ENCODE data around the gene HERPUD1. TPM values are rescaled to one million over a fixed set of nuclear protein-coding genes. Genes with fewer than 3 reads are reported as not detected.

The HERPUD1 gene
- total RNA-seq, 1 donor from 2014 or later: 97.7 TPM

DNA sequence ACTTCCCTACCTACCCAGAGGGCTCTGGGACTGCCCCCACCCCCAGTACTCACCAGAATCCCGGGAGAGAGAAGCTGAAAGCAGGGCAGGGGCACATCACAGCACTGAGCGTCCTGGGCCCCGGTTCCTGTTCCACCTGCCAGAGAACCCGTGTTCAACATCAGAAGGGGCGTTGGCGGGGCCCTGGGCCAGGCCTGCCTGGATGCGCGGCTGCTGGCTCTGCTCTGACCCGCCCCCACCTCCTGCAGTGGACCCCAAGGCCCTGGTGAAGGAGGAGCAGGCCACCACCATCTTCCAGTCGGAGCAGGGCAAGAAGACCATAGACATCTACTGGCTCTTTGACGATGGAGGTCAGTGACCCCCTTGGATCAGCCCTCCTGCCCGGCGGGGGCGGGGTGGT lies 39.2 kb upstream of the HERPUD1 start:
- intact Hi-C loops (cut with DNase I): no loop called here
- H3K9me3 ChIP-seq: no peaks in the 10 kb centered on the region
- no peak overlapping the region for H3K4me3 ChIP-seq
- TF ChIP-seq POLR2A (IDR thresholded peaks at IDR 0.05): no peak
- no peak for TF ChIP-seq POLR2AphosphoS5 (IDR thresholded peaks at IDR 0.05; ENCODE audit: insufficient read depth in 1 of 2, low read depth in 1 of 2)
- TF ChIP-seq CTCF (IDR thresholded peaks at IDR 0.05): no peak
- no peaks in the 10 kb centered on the region for H3K36me3 ChIP-seq
- no peak for DNase-seq (ENCODE audit: extremely low spot score in 2 of 2)
- no peaks in the 10 kb centered on the region for H3K27me3 ChIP-seq
- H3K27ac ChIP-seq: no peak overlapping the region
- no peaks in the 10 kb centered on the region for H3K4me1 ChIP-seq

DNA sequence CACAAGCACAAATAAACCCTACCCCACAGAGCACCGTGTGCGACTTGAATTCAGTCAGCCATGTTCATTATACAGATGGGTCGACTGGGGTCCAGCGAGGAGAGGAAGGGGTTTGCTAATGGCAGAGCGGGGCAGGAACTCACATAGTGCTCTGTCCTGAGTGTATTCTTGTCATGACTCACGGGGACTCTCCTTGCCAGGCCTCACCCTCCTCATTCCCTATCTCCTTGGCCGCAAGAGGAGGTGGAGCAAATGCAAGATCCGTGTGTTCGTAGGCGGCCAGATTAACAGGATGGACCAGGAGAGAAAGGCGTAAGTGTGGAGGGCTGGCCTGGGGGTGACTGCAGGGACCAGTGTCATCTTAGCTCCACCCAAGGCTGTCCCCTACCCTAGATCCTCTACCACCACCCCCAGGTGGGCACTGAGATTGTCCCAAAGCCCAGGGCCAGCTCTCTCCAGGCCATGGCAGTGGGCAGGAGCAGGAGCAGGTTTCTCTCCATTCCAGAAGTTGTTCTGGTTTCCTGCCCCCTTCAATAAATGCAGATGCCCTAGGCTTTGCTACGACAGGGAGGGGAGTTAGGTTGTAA lies 37.5 kb upstream of the HERPUD1 start:
- DNase-seq (ENCODE audit: extremely low spot score in 2 of 2): no peak
- TF ChIP-seq CTCF (IDR thresholded peaks at IDR 0.05) (no peak), POLR2AphosphoS5 (IDR thresholded peaks at IDR 0.05; ENCODE audit: insufficient read depth in 1 of 2, low read depth in 1 of 2) (no peak), POLR2A (IDR thresholded peaks at IDR 0.05) (no peak)
- Histone ChIP-seq H3K27ac (no peak overlapping the region), H3K36me3 (no peaks in the 10 kb centered on the region), H3K4me3 (no peak overlapping the region), H3K9me3 (no peaks in the 10 kb centered on the region), H3K4me1 (no peaks in the 10 kb centered on the region), H3K27me3 (no peaks in the 10 kb centered on the region)
- intact Hi-C loops (cut with DNase I): no loop called here

GRCh38 chr16:56895813-56896212 lies 36.1 kb upstream of the HERPUD1 start:
- TF ChIP-seq CTCF (IDR thresholded peaks at IDR 0.05): no peak
- TF ChIP-seq POLR2A (IDR thresholded peaks at IDR 0.05): no peak
- TF ChIP-seq POLR2AphosphoS5 (IDR thresholded peaks at IDR 0.05; ENCODE audit: insufficient read depth in 1 of 2, low read depth in 1 of 2): no peak
- no peaks in the 10 kb centered on the region for H3K27me3 ChIP-seq
- no peak overlapping the region for H3K27ac ChIP-seq
- no peaks in the 10 kb centered on the region for H3K36me3 ChIP-seq
- no peak for DNase-seq (ENCODE audit: extremely low spot score in 2 of 2)
- no peak overlapping the region for H3K4me3 ChIP-seq
- no peaks in the 10 kb centered on the region for H3K9me3 ChIP-seq
- intact Hi-C loops (cut with DNase I): no loop called here
- H3K4me1 ChIP-seq: no peaks in the 10 kb centered on the region

DNA sequence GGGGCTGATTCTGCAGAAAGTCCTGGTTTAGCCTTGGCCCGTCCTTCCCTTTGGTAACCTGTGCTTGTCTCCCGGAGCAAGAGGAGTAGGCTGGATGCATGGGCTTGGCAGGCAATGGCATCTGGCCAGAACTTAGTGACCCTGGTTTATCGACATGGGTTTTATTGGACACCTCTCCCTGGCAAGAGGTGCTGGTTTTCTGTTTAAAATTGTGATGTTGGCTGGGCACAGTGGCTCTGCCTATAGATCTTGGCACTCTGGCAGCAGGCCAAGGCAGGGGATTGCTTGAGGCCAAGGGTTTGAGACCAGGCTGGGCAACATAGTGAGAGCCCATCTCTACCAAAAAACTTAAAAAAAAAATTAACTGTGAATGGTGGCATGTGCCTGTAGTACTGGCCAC lies 35.7 kb upstream of the HERPUD1 start:
- Histone ChIP-seq H3K4me1 (no peaks in the 10 kb centered on the region), H3K27ac (no peak overlapping the region), H3K36me3 (no peaks in the 10 kb centered on the region), H3K4me3 (no peak overlapping the region), H3K27me3 (no peaks in the 10 kb centered on the region), H3K9me3 (no peaks in the 10 kb centered on the region)
- DNase-seq (ENCODE audit: extremely low spot score in 2 of 2): no peak
- intact Hi-C loops (cut with DNase I): no loop called here
- TF ChIP-seq CTCF (IDR thresholded peaks at IDR 0.05) (no peak), POLR2AphosphoS5 (IDR thresholded peaks at IDR 0.05; ENCODE audit: insufficient read depth in 1 of 2, low read depth in 1 of 2) (no peak), POLR2A (IDR thresholded peaks at IDR 0.05) (no peak)

DNA sequence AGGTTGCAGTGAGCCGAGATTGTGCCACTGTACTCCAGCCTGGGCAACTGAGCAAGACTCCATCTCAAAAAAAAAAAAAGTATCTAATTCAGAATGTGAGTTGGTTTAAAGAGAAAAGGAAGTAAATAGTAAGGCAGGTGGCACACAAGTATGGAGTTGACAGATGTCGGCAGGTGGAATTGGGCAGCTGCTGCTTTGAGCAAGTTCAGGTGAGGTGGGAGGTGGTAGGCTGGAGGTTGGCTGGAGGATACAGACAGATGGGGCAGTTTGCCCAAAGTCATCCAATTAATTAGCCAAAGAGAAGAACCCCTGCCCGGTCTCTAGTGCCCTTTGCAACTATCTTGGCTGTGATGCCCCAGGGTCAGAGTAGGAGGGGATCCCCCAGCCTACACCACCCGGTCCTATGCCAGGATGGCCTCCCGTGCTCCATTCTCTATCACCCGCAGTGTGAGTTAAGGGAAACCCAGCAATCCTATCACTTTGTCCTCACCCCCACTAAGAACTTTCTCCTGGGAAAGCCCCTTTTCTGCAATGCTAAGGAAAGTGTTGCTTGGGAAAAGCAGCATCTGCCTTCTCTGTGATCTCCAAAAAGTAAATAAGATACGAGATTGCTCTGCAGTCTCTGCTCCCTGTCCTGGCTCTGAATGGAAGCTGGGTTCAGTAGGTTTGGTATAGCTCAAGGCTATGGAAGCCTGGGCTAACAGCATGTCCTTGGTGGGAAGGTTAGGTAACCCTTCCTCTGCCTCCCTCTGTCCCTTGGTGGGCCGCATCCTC lies 34.7 kb upstream of the HERPUD1 start:
- TF ChIP-seq POLR2AphosphoS5 (IDR thresholded peaks at IDR 0.05; ENCODE audit: insufficient read depth in 1 of 2, low read depth in 1 of 2) (no peak), CTCF (IDR thresholded peaks at IDR 0.05) (no peak), POLR2A (IDR thresholded peaks at IDR 0.05) (no peak)

More for the DNA sequence above, 34.7 kb upstream of the HERPUD1 start:
- no peak overlapping the region for H3K4me3 ChIP-seq
- no peaks in the 10 kb centered on the region for H3K9me3 ChIP-seq
- no peak for DNase-seq (ENCODE audit: extremely low spot score in 2 of 2)
- no peaks in the 10 kb centered on the region for H3K4me1 ChIP-seq
- no peaks in the 10 kb centered on the region for H3K36me3 ChIP-seq
- intact Hi-C loops (cut with DNase I): no loop called here
- H3K27me3 ChIP-seq: no peaks in the 10 kb centered on the region
- no peak overlapping the region for H3K27ac ChIP-seq

All from vagina (tissue), 2 donors.